K562 (cell line): ENCODE results near the gene MYO1D. TPM values are rescaled to one million over a fixed set of nuclear protein-coding genes. Genes with fewer than 3 reads are reported as not detected.

Experiments used
- ATAC-seq: fragments of 200-7000 bp; cut with Tn5 transposase; 3 replicates; pipeline ENCODE4 v1.9.1; 2020; ENCODE audit warnings: moderate library complexity
- BruUV-seq: library from RNA; stranded (reverse); fragments of 400-500 nt; replicated peaks from 2 replicates; lab custom pipeline; 2021; lab: Mats Ljungman, UMichigan
- CTCF ChIA-PET: fragments of 300-600 bp; formaldehyde crosslinking; extraction: SDS; loops from one replicate; lab custom pipeline; 2021; ENCODE audit warnings: low intra/inter-chr PET ratio; lab: Yijun Ruan, JAX
- POLR2A ChIA-PET: fragments of 300-600, 350-650 bp; sonication (Branson Sonifier 250); formaldehyde crosslinking; extraction: SDS; loops from one replicate; lab custom pipeline; 2021; ENCODE audit warnings: antibody characterized with exemption, inconsistent platforms; lab: Yijun Ruan, JAX
- DNase-seq, 4 experiments: peaks; one replicate each; pipeline versions ENCODE4 v3.0.0 to v3.0.0-alpha.2; 2011 to 2018; ENCODE audit warnings: low spot score in 3 of 4, mixed read lengths in 3 of 4; ENCODE audit errors: extremely low read depth in 1 of 4
- FAIRE-seq: peaks from 2 replicates; lab custom pipeline; 2011; peaks lifted over from hg19 to GRCh38; lab: Jason Lieb, UNC
- H2AFZ ChIP-seq: 2 replicates; pipeline ENCODE4 v1.6.0; 2011; ENCODE audit warnings: low read depth, low read length, control low read depth, inconsistent platforms
- H3K27ac ChIP-seq: fragments of 200-600 bp; 3 replicates; pipeline ENCODE4 v1.8.0; 2011; ENCODE audit warnings: low read depth, mild to moderate bottlenecking, control low read depth, inconsistent platforms, low read length, moderate library complexity, mixed read lengths; ENCODE audit errors: extremely low read depth
- H3K27me3 ChIP-seq, 2 experiments: fragments of 300-600 bp in 1 of 2; 2 replicates in 1 of 2; 3 replicates in 1 of 2; pipeline versions ENCODE4 v1.6.0 to v1.8.0; 2011; ENCODE audit warnings: inconsistent platforms in 2 of 2, low read length in 2 of 2, mild to moderate bottlenecking in 1 of 2, mixed read lengths in 1 of 2, moderate library complexity in 1 of 2; ENCODE audit not compliant: control insufficient read depth in 2 of 2, insufficient read depth in 2 of 2
- H3K36me3 ChIP-seq: fragments of 300-600 bp; 3 replicates; pipeline ENCODE4 v1.8.0; 2011; ENCODE audit warnings: mild to moderate bottlenecking, low read length, inconsistent platforms; ENCODE audit not compliant: control insufficient read depth, insufficient read depth
- H3K4me1 ChIP-seq, 2 experiments: fragments of 200-600 bp in 1 of 2; replicated peaks in 1 of 2; 2 replicates in 1 of 2; 3 replicates in 1 of 2; pipeline versions ENCODE4 v1.5.1 to v1.8.0; 2011; ENCODE audit warnings: inconsistent platforms in 2 of 2, low read length in 2 of 2, mild to moderate bottlenecking in 1 of 2, mixed read lengths in 1 of 2, moderate library complexity in 1 of 2; ENCODE audit not compliant: control insufficient read depth in 2 of 2, insufficient read depth in 2 of 2
- H3K4me2 ChIP-seq: 2 replicates; pipeline ENCODE4 v1.6.1; 2011; ENCODE audit warnings: low read length, control low read depth, inconsistent platforms, mixed read lengths; ENCODE audit not compliant: insufficient read depth
- H3K4me3 ChIP-seq: fragments of 200-600 bp; sonication (generic), shearing (Covaris generic); 2 replicates; pipeline ENCODE4 v1.5.1; 2016; ENCODE audit warnings: control low read depth, inconsistent platforms
- H3K79me2 ChIP-seq: fragments of 200-600 bp; 3 replicates; pipeline ENCODE4 v1.8.0; 2011; ENCODE audit warnings: low read length, inconsistent platforms; ENCODE audit not compliant: control insufficient read depth, insufficient read depth
- H3K9ac ChIP-seq, 2 experiments: 2 replicates each; pipeline versions ENCODE4 v1.6.0 to v1.6.1; 2011; ENCODE audit warnings: low read depth in 2 of 2, low read length in 2 of 2, control low read depth in 1 of 2, inconsistent platforms in 1 of 2, mild to moderate bottlenecking in 1 of 2, mixed read lengths in 1 of 2; ENCODE audit not compliant: insufficient read depth in 1 of 2
- H3K9me1 ChIP-seq: one replicate; pipeline ENCODE4 v1.6.0; 2011; ENCODE audit warnings: inconsistent platforms, mild to moderate bottlenecking, low read length, moderate library complexity; ENCODE audit not compliant: control insufficient read depth, insufficient read depth
- H3K9me3 ChIP-seq: replicated peaks from 2 replicates; pipeline ENCODE4 v1.5.1; 2011; ENCODE audit warnings: low read depth, low read length, inconsistent platforms; ENCODE audit not compliant: control insufficient read depth, insufficient read depth
- H4K20me1 ChIP-seq: replicated peaks from 2 replicates; pipeline ENCODE4 v1.6.1; 2011; ENCODE audit warnings: low read length, inconsistent platforms, mixed read lengths; ENCODE audit not compliant: control insufficient read depth, insufficient read depth
- BCOR ChIP-seq: fragments of 450-650 bp; IDR thresholded peaks from 2 replicates; pipeline ENCODE4 v1.6.1; 2016
- BRF2 ChIP-seq: IDR thresholded peaks from 3 replicates; pipeline ENCODE4 v1.6.1; 2011; ENCODE audit warnings: borderline replicate concordance, mild to moderate bottlenecking; ENCODE audit not compliant: insufficient read length, insufficient read depth
- CXXC5 ChIP-seq: fragments of 250-450 bp; sonication (Bioruptor Pico); IDR thresholded peaks from 2 replicates; pipeline ENCODE4 v1.8.0; 2022; ENCODE audit warnings: inconsistent platforms, mild to moderate bottlenecking, moderate library complexity
- ILK ChIP-seq: fragments of 450-650 bp; IDR thresholded peaks from 2 replicates; pipeline ENCODE4 v1.6.1; 2016; ENCODE audit warnings: missing genetic modification characterization, low read depth, mild to moderate bottlenecking, missing compliant biosample characterization, moderate library complexity, borderline replicate concordance
- KAT2B ChIP-seq: IDR thresholded peaks from one replicate; pipeline ENCODE4 v1.6.1; 2012; ENCODE audit warnings: low read depth, mild to moderate bottlenecking, control low read depth, inconsistent platforms, low read length, moderate library complexity
- KAT8 ChIP-seq: fragments of 450-650 bp; IDR thresholded peaks from 2 replicates; pipeline ENCODE4 v1.6.1; 2016; ENCODE audit warnings: low read depth, mild to moderate bottlenecking
- MYNN ChIP-seq, 2 experiments: sonication (generic); formaldehyde crosslinking in 1 of 2; IDR thresholded peaks; 2 replicates each; pipeline versions ENCODE4 v1.5.0 to v1.6.1; 2016 to 2020; ENCODE audit warnings: antibody characterized with exemption in 1 of 2, missing genetic modification reagents in 1 of 2
- NFYB ChIP-seq: IDR thresholded peaks from 2 replicates; pipeline ENCODE4 v1.6.1; 2011; ENCODE audit warnings: mild to moderate bottlenecking, moderate library complexity; ENCODE audit not compliant: insufficient read length; ENCODE audit errors: extremely low read depth
- NR4A1 ChIP-seq, 2 experiments: fragments of 250-450 bp in 1 of 2; fragments of 450-650 bp in 1 of 2; sonication (Bioruptor Pico) in 1 of 2; IDR thresholded peaks; 2 replicates each; pipeline versions ENCODE4 v1.4.0 to v1.6.1; 2016 to 2020; ENCODE audit warnings: mild to moderate bottlenecking in 2 of 2, missing compliant biosample characterization in 1 of 2, missing genetic modification characterization in 1 of 2, moderate library complexity in 1 of 2
- PCBP1 ChIP-seq: fragments of 200-400 bp; formaldehyde crosslinking; IDR thresholded peaks from 2 replicates; pipeline ENCODE4 v1.6.1; 2018; ENCODE audit warnings: mild to moderate bottlenecking, low read depth, low read length; ENCODE audit not compliant: poor library complexity, severe bottlenecking
- POLR3G ChIP-seq: IDR thresholded peaks from 2 replicates; pipeline ENCODE4 v1.6.1; 2011; ENCODE audit not compliant: insufficient read length, insufficient replicate concordance; ENCODE audit errors: extremely low read depth
- RERE ChIP-seq: sonication (generic); formaldehyde crosslinking; IDR thresholded peaks from 2 replicates; pipeline ENCODE4 v1.8.0; 2023; ENCODE audit warnings: missing genetic modification reagents, mild to moderate bottlenecking, borderline replicate concordance
- ZNF695 ChIP-seq: fragments of 450-650 bp; formaldehyde crosslinking; IDR thresholded peaks from 2 replicates; pipeline ENCODE4 v1.4.0; 2020; ENCODE audit warnings: mild to moderate bottlenecking, moderate library complexity
- WGBS: fragments of 100-300 bp; shearing (Covaris generic); methylation state at CpG from one replicate; pipeline ENCODE4 v1.1.6; 2016; ENCODE audit warnings: low coverage, mixed read lengths; ENCODE audit not compliant: insufficient coverage; ENCODE audit errors: missing lambda C conversion rate; 5-methylcytosine and 5-hydroxymethylcytosine counted together
- in situ Hi-C: fragments of 300-500 bp; cut with MboI; formaldehyde crosslinking; loops from 4 replicates; pipeline ENCODE4 v1.15.0; 2018; ENCODE audit warnings: inconsistent platforms, mixed read lengths
- intact Hi-C: fragments of 100-400 bp; cut with micrococcal nuclease; formaldehyde crosslinking; loops from 2 replicates; pipeline ENCODE4 v1.14.2; 2022
- polyA plus RNA-seq, 8 experiments: library from polyadenylated mRNA; depleted of rRNA in 4 of 8; stranded (reverse) in 5 of 8; unstranded in 3 of 8; fragments of >200 nt; fragmentation: Nextera tagmentation in 2 of 8; fragmentation: Illumina TruSeq in 1 of 8; extraction: Ambion mirVana in 2 of 8; extraction: Trizol in 1 of 8; gene quantifications; 2 replicates each; pipeline versions ENCODE4 v1.2.1 to v1.2.3, GENCODE V29; 2011 to 2014; ENCODE audit warnings: inconsistent platforms in 1 of 8, missing spikeins in 1 of 8
- total RNA-seq, 7 experiments: library from RNA; depleted of rRNA in 6 of 7; stranded (reverse); fragments of >200 nt in 6 of 7; fragmentation: Illumina TruSeq in 2 of 7; extraction: Trizol in 2 of 7; gene quantifications; 2 replicates each; pipeline versions ENCODE4 v1.2.1 to v1.2.3, GENCODE V29; 2011 to 2021; ENCODE audit warnings: low replicate concordance in 1 of 7

Gene MYO1D
- total and polyA plus RNA-seq, 9 of the 15 experiments (the other 6 are each of a cell fraction or from before 2014, with no cell fraction given), result 2.1 to 71.2 (median 45.4) TPM

GRCh38 chr17:32488604-32489180 lies 388.2 kb downstream of the MYO1D start (continued):
- TF ChIP-seq PCBP1 (no peak), ZNF695 (CRISPR knock-in tag) (no peak), KAT2B (no peak), ILK (tag) (no peak)

- peak overlapping the region; percentile 22; the same call in 1 of the 2 replicates for H3K4me2 ChIP-seq
- no peak for TF ChIP-seq KAT8
- no peak for TF ChIP-seq NR4A1 (CRISPR knock-in tag; IDR thresholded peaks at IDR 0.05)
- TF ChIP-seq NR4A1 (tag; IDR thresholded peaks at IDR 0.05), result no peak
- TF ChIP-seq BRF2, result no peak
- no peak for TF ChIP-seq BCOR
- no peak for TF ChIP-seq RERE
- TF ChIP-seq CXXC5 (CRISPR knock-in tag), result no peak
- TF ChIP-seq NFYB, result no peak
- no peak for TF ChIP-seq POLR3G
- TF ChIP-seq MYNN (IDR thresholded peaks at IDR 0.05), result no peak
- TF ChIP-seq MYNN (CRISPR knock-in tag; IDR thresholded peaks at IDR 0.05), result no peak
Observed at GRCh38 chr17:32488177-32488542, 388.8 kb downstream of the MYO1D start.

More at GRCh38 chr17:32488177-32488542, 388.8 kb downstream of the MYO1D start:
- FAIRE-seq (no peak), DNase-seq (no peak), ATAC-seq (no peak)
- peaks cover 16 to 57% of the 10 kb centered on the region in 2 experiments; a peak in 4 of 5 replicates for H3K4me1 ChIP-seq
- H3K79me2 ChIP-seq, result peaks cover 17% of the 10 kb centered on the region; the same call in 2 of the 3 replicates
- in situ Hi-C loops (no loop called here), intact Hi-C loops (loop anchor here (10.0 kb wide), 1 partner anchor 167 kb away; no protein-coding TSS in a partner anchor)
- peaks cover 10% of the 10 kb centered on the region; the same call in 1 of the 2 replicates for H4K20me1 ChIP-seq
- H3K9me1 ChIP-seq, result no peaks in the 10 kb centered on the region
- H3K4me3 ChIP-seq, result no peak overlapping the region; the same call in 1 of the 2 replicates
- H2AFZ ChIP-seq, result no peak overlapping the region
- peaks cover 38% of the 10 kb centered on the region; the same call in 2 of the 3 replicates for H3K36me3 ChIP-seq
- BruUV-seq, result no TSS peak
- ChIA-PET CTCF (no interaction called here), POLR2A (interaction anchor here (0.7 to 1.7 kb wide), 2 partner anchors 10 to 585 kb away, joined by 3 to 7 read pairs; no protein-coding TSS in a partner anchor)
- H3K9me3 ChIP-seq, result no peaks in the 10 kb centered on the region
- H3K9ac ChIP-seq, result peak overlapping the region in 1 of 2 experiments; percentile 94; a peak in 1 of 4 replicates
- 90% methylated on average over 14 of the region's 16 CpGs for WGBS
- no peaks in the 10 kb centered on the region for H3K27me3 ChIP-seq
- no peak overlapping the region for H3K27ac ChIP-seq
